KMS-11 (cell line): ENCODE measurements around the gene DRC3.

ENCODE experiments used
- H2AFZ ChIP-seq: fragments of 200-600 bp; sonication (generic); 2 replicates; pipeline ENCODE4 v1.6.1; 2016; ENCODE audit warnings: antibody characterized with exemption, mixed run types, low read depth
- H3K27ac ChIP-seq: fragments of 200-600 bp; sonication (generic); 2 replicates; pipeline ENCODE4 v1.6.1; 2016; ENCODE audit warnings: mild to moderate bottlenecking, mixed run types
- H3K27me3 ChIP-seq: fragments of 200-600 bp; sonication (generic); 2 replicates; pipeline ENCODE4 v1.6.1; 2017; ENCODE audit warnings: mild to moderate bottlenecking, low read depth, mixed run types, moderate library complexity; ENCODE audit not compliant: insufficient read depth
- H3K36me3 ChIP-seq: fragments of 200-600 bp; sonication (generic); 2 replicates; pipeline ENCODE4 v1.6.1; 2017; ENCODE audit warnings: mild to moderate bottlenecking, mixed run types; ENCODE audit not compliant: insufficient read depth
- H3K4me1 ChIP-seq: fragments of 200-600 bp; sonication (generic); 2 replicates; pipeline ENCODE4 v1.6.1; 2016; ENCODE audit warnings: mild to moderate bottlenecking, low read depth, mixed run types; ENCODE audit not compliant: poor library complexity, severe bottlenecking
- H3K4me2 ChIP-seq: fragments of 200-600 bp; sonication (generic); 2 replicates; pipeline ENCODE4 v1.7.0; 2016; ENCODE audit warnings: mild to moderate bottlenecking, mixed run types
- H3K4me3 ChIP-seq: fragments of 200-600 bp; sonication (generic); IDR thresholded peaks from 2 replicates; pipeline ENCODE4 v1.6.1; 2017; ENCODE audit warnings: low read depth, low read length, mixed read lengths; ENCODE audit not compliant: insufficient read depth
- H3K79me2 ChIP-seq: fragments of 200-600 bp; sonication (generic); 2 replicates; pipeline ENCODE4 v1.6.1; 2016; ENCODE audit warnings: low read depth, mixed run types; ENCODE audit not compliant: insufficient read depth
- H3K9ac ChIP-seq: fragments of 200-600 bp; sonication (generic); 2 replicates; pipeline ENCODE4 v1.6.1; 2016; ENCODE audit warnings: mild to moderate bottlenecking, mixed run types
- H4K20me1 ChIP-seq: fragments of 200-600 bp; sonication (generic); 2 replicates; pipeline ENCODE4 v1.6.1; 2016; ENCODE audit warnings: mild to moderate bottlenecking, mixed run types; ENCODE audit not compliant: insufficient read depth
- TF ChIP-seq, protein P1 (sequence below): fragments of 200-600 bp; sonication (generic); conservative IDR thresholded peaks from 2 replicates; pipeline ENCODE4 v1.6.1; 2017; ENCODE audit warnings: low read depth, mild to moderate bottlenecking, antibody characterized with exemption, low read length, moderate library complexity, mixed read lengths

Gene DRC3

DNA sequence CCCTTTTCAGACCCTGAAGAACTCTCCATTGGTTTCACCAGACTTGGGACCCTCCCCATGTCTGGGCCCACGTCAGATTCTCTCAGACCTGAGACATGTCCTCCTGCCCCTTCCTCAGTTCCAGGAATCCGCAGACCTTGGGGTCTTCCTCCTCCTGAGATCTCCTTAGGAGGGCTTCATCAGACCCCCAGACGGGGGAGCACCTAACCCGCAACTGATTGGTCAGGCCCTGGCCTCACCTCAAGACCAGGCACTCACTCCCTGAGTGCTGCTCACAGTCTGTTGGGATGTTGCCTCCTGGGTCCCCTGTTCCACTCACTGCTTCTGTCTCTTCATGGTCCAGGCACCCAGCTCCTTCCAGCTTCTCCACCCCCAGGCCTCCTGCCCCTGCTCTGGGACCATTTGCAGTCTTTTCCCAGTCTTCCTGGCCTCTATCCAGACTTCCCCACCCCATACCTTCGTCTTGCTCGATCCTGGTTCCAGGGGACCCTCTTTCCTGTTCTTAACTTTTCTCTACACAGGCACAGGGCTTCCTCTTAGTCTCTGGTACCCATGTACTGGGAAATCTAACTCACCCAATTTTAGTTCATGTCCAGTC is 67.7 kb downstream of the DRC3 start:
- Histone ChIP-seq H3K9ac (peak overlapping the region; percentile 59; the same call in 1 of the 2 replicates), H3K79me2 (peaks cover 14% of the 10 kb centered on the region; the same call in 1 of the 2 replicates), H3K4me1 (peaks cover 38% of the 10 kb centered on the region), H3K4me3 (no peak overlapping the region), H2AFZ (peak overlapping the region; percentile 47; the same call in 1 of the 2 replicates), H3K27me3 (no peaks in the 10 kb centered on the region), H3K27ac (no peak overlapping the region), H4K20me1 (no peaks in the 10 kb centered on the region), H3K36me3 (no peaks in the 10 kb centered on the region), H3K4me2 (peak overlapping the region; percentile 62)
- TF ChIP-seq, protein P1, sequence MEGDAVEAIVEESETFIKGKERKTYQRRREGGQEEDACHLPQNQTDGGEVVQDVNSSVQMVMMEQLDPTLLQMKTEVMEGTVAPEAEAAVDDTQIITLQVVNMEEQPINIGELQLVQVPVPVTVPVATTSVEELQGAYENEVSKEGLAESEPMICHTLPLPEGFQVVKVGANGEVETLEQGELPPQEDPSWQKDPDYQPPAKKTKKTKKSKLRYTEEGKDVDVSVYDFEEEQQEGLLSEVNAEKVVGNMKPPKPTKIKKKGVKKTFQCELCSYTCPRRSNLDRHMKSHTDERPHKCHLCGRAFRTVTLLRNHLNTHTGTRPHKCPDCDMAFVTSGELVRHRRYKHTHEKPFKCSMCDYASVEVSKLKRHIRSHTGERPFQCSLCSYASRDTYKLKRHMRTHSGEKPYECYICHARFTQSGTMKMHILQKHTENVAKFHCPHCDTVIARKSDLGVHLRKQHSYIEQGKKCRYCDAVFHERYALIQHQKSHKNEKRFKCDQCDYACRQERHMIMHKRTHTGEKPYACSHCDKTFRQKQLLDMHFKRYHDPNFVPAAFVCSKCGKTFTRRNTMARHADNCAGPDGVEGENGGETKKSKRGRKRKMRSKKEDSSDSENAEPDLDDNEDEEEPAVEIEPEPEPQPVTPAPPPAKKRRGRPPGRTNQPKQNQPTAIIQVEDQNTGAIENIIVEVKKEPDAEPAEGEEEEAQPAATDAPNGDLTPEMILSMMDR: no peak

DNA sequence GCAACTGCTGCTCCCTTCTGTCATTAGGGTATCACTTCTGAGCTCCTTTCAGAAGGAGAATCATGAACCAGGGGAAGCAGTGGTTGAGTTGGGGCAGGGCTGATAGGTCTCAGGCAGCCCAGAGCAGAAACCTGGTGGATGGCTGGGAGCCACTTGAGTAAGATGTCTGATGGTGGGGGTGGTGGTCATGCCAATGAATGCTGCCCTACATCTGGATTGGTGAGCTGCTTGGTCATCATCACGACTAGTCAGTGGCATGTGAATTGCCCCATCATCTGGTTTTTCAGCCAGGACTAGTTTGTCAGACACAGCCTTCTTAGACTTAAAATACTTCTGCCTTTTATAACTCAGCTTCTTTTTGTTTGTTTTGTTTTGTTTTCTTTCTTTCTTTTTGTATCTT is 69.1 kb downstream of the DRC3 start:
- Histone ChIP-seq H3K4me2 (no peak overlapping the region; the same call in 1 of the 2 replicates), H3K27ac (no peak overlapping the region), H3K79me2 (peaks cover 14% of the 10 kb centered on the region; the same call in 1 of the 2 replicates), H2AFZ (no peak overlapping the region), H3K27me3 (no peaks in the 10 kb centered on the region), H3K4me1 (peaks cover 31% of the 10 kb centered on the region), H3K36me3 (no peaks in the 10 kb centered on the region), H3K4me3 (no peak overlapping the region), H4K20me1 (no peaks in the 10 kb centered on the region), H3K9ac (no peak overlapping the region)
- TF ChIP-seq, protein P1: no peak

DNA sequence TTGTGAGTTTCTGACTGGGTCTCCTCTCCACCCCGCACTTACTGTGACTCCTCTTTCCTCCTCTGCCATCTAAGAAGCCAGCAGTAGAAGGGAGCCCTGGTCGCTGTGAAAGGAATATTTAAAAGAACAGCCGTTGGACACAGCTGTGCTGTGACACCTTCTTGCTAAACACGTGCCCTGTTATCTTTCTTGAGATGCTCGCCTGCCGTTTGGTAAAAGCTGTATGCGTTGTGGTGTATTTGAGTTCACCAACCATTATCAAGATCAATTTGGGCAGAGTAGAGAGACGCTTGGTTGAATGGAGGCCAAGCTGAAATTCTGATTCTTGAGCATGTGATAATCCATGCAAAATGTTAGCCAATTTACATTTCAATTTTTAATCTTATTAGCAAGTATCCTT is 70.3 kb downstream of the DRC3 start:
- H4K20me1 ChIP-seq: no peaks in the 10 kb centered on the region
- H3K36me3 ChIP-seq: no peaks in the 10 kb centered on the region
- no peaks in the 10 kb centered on the region for H3K27me3 ChIP-seq
- H3K4me1 ChIP-seq: peaks cover 21% of the 10 kb centered on the region
- peaks cover 4% of the 10 kb centered on the region; the same call in 1 of the 2 replicates for H3K79me2 ChIP-seq
- TF ChIP-seq, protein P1: no peak
- no peak overlapping the region for H3K9ac ChIP-seq
- no peak overlapping the region for H3K4me3 ChIP-seq
- no peak overlapping the region for H3K27ac ChIP-seq
- H3K4me2 ChIP-seq: no peak overlapping the region
- no peak overlapping the region for H2AFZ ChIP-seq

DNA sequence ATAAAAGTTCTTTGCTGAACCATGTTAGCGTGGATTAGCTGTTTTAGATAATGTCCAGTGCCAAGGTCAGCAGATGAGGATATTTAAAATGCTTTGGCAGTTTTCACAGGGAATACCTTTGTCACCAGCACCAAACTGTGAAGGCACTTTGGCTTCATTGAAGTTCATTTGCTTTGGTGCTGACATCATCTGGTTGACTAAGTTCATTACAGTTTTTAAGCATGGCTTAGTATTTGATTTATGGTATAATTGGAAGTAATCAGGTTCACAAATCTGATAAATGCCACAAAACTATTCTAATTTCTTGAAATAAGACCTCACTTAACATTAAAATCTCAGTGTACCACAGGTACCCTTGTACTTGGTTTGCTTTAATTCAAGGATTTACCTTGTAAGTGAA is 70.8 kb downstream of the DRC3 start:
- H3K27ac ChIP-seq: no peak overlapping the region
- TF ChIP-seq, protein P1: 0 out of 2 replicates have a peak, but pooled peaks have one; percentile 31
- no peak overlapping the region for H3K4me2 ChIP-seq
- peaks cover 20% of the 10 kb centered on the region for H3K4me1 ChIP-seq
- no peak overlapping the region for H3K9ac ChIP-seq
- H4K20me1 ChIP-seq: no peaks in the 10 kb centered on the region
- no peak overlapping the region for H3K4me3 ChIP-seq
- H3K79me2 ChIP-seq: no peaks in the 10 kb centered on the region
- H3K36me3 ChIP-seq: no peaks in the 10 kb centered on the region
- no peaks in the 10 kb centered on the region for H3K27me3 ChIP-seq
- no peak overlapping the region for H2AFZ ChIP-seq
